GM19351 (cell line): ENCODE measurements around the gene SYTL2.
A peak's percentile ranks its signal among the peaks of the same experiment; 100 is the strongest.

ENCODE experiments used
- ATAC-seq: cut with Tn5 transposase; IDR thresholded peaks from one replicate; pipeline ENCODE4 v1.9.1; 2021; ENCODE audit warnings: mild to moderate bottlenecking, moderate library complexity; ENCODE audit not compliant: unreplicated experiment

The SYTL2 gene

GRCh38 chr11:85764796-85765195, 46.1 kb downstream of the SYTL2 start:
- ATAC-seq, result no peak

- no peak for ATAC-seq
Observed at GRCh38 chr11:85762226-85762625, 48.7 kb downstream of the SYTL2 start.

- ATAC-seq, result no peak
Observed at GRCh38 chr11:85759915-85760314, 51.0 kb downstream of the SYTL2 start.

GRCh38 chr11:85758480-85759039, 52.4 kb downstream of the SYTL2 start:
- ATAC-seq, result peak; percentile 54

- no peak for ATAC-seq
Observed at GRCh38 chr11:85758026-85758425, 52.9 kb downstream of the SYTL2 start.

GRCh38 chr11:85756401-85757200, 54.3 kb downstream of the SYTL2 start:
- ATAC-seq, result no peak

GRCh38 chr11:85755701-85756100, 55.2 kb downstream of the SYTL2 start:
- no peak for ATAC-seq

- no peak for ATAC-seq
Observed at GRCh38 chr11:85755285-85755684, 55.7 kb downstream of the SYTL2 start.

GRCh38 chr11:85752890-85753581, 57.9 kb downstream of the SYTL2 start:
- ATAC-seq, result peak; percentile 53

GRCh38 chr11:85752201-85752889, 58.6 kb downstream of the SYTL2 start:
- ATAC-seq, result no peak

GRCh38 chr11:85751724-85752123, 59.2 kb downstream of the SYTL2 start:
- no peak for ATAC-seq

- no peak for ATAC-seq
Observed at GRCh38 chr11:85750646-85751045, 60.3 kb downstream of the SYTL2 start.

- no peak for ATAC-seq
Observed at GRCh38 chr11:85749884-85750283, 61.1 kb downstream of the SYTL2 start.

GRCh38 chr11:85749287-85749834, 61.6 kb downstream of the SYTL2 start:
- ATAC-seq, result no peak

GRCh38 chr11:85748455-85748891, 62.5 kb downstream of the SYTL2 start:
- no peak for ATAC-seq

GRCh38 chr11:85746670-85747069, 64.3 kb downstream of the SYTL2 start:
- ATAC-seq, result no peak

- ATAC-seq, result no peak
Observed at GRCh38 chr11:85745626-85746025, 65.3 kb downstream of the SYTL2 start.

GRCh38 chr11:85742873-85743275, 68.1 kb downstream of the SYTL2 start:
- no peak for ATAC-seq

- ATAC-seq, result no peak
Observed at GRCh38 chr11:85742348-85742747, 68.6 kb downstream of the SYTL2 start.

- no peak for ATAC-seq
Observed at GRCh38 chr11:85740481-85741400, 70.2 kb downstream of the SYTL2 start.
